Fibroblast of the conjunctiva (primary cell): Measurements from ENCODE around the gene KREMEN2.
"Not testable (repeated sequence)": the region's sequence is repeated elsewhere in the genome, so short reads cannot be mapped to it uniquely, and the experiment has no call there.

Source experiments
- DNase-seq: peaks from one replicate; pipeline ENCODE4 v3.0.0-alpha.2; 2010; ENCODE audit warnings: low read depth

The KREMEN2 gene

DNA sequence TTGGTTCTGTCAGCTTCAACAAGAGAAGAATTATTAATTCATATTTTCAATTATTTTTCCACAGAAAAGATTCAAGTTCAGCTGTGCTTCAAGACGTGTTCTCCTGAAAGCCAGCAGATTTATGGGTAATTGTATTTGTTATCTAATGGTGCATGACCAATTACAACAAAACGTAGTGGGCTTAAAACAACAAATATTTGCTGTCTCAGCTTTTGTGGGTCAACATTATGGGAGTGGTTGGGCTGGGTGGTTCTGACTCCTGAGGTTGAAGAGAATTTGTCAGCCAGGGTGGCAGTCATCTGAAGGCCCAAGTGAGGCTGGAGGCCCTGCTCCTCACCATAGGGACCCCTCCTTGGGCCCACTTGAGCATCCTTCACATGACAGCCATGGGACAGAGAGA lies 24.1 kb upstream of the KREMEN2 start:
- DNase-seq, result no peak

- no peak for DNase-seq
Measured at GRCh38 chr16:2942045-2942444, 22.0 kb upstream of the KREMEN2 start.

DNA sequence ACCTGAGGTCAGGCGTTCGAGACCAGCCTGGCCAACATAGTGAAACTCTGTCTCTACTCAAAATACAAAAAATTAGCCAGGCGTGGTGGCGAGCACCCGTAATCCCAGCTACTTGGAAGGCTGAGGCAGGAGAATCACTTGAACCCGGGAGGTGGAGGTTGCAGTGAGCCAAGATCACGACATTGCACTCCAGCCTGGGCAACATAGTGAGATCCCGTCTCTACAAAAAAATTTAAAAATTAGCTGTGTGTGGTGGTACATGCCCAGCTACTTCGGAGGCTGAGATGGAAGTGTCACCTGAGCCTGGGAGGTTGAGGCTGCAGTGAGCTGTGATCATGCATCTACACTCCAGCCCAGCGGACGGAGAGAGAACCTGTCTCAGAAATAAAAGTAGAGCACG lies 20.4 kb upstream of the KREMEN2 start:
- not testable (repeated sequence) for DNase-seq

DNA sequence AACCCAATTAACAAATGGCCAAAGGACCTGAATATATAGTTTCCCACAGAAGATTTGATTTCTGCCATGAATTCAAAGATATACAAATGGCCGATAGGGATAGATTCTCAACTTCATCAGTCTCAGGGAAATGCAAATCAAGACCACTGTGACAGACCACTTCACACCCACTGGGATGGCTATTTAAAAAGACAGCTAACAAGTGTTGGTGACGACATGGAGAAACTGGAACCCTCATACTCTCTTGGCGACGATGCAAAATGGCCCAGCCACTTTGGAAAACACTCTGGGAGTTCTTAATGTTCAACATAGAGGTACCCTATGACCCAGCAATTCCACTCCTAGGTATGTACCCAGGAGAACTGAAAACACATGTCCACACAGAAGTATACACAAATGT lies 17.4 kb upstream of the KREMEN2 start:
- no peak for DNase-seq

DNA sequence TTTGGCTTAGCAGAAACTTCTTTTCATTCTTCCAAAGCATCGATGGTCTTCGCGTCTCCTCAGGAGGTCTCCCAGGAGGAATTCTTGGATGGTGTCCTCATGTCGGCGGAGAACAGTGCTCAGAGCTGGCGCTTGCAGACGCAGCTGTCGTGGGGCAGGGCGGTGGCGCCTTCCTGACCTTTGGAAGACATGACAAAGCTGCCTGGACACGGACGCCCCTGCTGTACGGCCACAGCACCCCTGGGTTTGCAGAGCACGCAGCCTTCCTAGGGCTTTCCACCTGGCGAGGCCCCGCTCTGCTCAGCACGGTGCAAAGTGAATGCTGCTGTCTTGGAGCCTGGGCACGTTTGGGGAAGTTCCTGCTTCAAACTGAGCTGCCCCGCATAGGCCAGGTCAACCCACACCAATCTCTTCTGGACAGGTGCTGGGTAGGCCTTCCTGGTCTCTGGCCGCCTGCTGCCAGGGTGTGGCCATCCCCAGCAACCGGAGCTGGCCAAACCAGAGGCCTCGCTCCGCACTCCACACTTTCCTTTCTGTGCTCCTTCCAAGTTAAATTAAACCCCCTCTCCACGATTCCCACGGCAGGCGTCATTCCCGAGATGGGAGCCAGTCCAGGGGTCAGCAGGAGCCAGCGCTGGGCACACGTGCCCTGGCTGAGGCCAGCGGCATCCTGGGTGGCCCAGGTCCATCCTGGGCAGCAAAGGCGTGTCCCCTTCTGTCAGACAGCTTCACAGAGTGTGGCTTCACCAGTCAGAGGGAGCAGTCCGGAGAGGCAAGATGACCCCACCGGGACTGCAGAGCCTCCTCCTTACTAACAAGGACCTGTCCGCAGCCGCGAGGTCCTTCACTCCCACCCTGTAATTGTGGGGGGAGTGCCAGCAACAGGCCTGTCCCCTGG lies 15.0 kb upstream of the KREMEN2 start:
- no peak for DNase-seq

DNA sequence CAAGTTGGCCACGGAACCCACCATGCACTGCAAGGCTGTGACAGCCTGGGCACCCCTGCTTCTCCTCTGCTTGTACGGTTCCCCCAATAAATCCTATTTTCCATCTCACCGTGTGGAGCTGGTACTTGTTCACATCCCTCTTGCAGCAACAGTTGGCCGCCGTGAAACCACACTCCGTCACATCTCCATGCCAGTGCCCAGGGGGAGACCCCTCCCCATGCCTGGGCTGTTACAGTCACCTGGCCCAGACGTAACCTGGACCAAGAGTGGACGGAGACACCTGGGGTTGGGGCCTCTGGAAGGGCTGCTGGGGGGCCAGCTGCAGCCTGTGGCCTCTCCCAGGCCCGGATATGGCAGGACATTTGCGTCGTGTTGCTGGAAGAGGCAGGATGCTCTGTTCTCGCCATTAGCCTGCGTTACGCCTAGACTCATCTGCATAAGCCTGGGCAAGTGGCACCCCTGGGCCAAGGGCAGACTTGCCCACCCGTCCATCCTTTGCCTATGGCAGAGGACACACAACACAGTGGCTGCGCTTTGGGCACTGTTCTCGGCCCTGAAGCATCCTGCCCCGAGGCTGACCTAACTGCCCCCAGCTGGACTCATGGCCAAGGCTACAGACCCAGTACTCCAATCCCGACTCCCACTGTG lies 14.2 kb upstream of the KREMEN2 start:
- DNase-seq, result no peak

DNA sequence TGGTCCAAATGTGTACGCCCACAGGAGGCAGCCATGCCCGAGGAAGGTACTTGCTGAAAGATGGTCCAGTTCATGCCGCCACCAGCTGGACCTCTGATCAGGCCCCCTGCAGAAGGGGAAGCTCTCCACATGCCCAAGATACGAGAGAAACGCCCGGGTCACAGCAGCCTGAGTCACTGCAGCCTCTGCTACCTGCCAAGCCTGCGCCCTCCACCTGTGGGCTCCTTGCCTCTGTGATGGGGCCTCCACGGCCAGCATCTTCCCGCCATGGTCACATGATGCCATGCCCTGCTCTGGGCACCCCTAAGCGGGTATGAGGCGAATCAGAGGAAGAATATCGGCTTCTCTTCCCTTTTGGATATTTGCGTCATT lies 13.7 kb upstream of the KREMEN2 start:
- no peak for DNase-seq

GRCh38 chr16:2950773-2951172 lies 13.3 kb upstream of the KREMEN2 start:
- DNase-seq, result no peak

GRCh38 chr16:2952679-2953078 lies 11.4 kb upstream of the KREMEN2 start:
- no peak for DNase-seq

DNA sequence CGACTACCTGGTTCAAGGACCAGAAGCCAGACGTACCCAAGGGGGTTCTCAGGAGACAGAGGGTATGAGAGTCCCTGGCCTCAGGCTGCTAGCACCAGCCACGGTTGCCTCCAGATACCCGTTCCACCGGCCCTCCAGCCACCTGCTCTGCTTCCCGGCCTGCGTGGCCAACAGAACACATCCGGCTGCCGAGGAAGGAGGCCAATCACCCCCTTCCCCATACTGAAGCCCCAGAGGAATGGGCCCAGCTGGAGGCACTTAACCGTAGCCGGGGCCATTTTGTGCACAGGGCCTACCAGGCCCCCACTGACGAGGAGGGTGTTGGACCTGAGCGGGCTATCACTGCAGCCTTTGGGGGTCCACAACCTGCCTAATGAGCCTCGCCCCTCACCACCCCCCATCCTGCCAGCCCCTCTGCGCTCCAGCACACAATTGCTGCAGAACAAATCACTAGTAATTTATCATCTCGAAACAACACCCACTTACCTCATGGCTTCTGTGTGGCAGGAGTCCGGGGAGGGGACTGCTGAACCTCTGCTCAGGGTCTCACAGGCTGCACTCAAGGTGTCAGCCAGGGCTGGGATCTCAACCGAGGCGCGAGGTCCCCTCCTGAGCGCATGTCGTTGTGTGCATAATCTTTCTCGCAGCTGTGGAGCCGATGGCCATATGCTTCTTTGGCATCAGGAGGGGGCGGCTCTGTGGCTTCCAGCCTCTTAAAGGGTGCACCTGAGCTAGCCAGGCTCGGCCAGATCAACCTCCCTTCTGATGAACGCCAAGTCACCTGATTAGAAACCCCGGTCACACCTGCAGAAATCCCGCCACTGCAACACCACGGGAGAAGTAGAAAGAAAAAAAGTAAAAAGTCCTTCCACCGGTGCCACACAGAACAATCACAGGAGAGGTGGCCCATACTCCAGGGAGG lies 10.1 kb upstream of the KREMEN2 start:
- DNase-seq, result no peak

GRCh38 chr16:2954656-2955381 lies 9.3 kb upstream of the KREMEN2 start:
- no peak for DNase-seq

DNA sequence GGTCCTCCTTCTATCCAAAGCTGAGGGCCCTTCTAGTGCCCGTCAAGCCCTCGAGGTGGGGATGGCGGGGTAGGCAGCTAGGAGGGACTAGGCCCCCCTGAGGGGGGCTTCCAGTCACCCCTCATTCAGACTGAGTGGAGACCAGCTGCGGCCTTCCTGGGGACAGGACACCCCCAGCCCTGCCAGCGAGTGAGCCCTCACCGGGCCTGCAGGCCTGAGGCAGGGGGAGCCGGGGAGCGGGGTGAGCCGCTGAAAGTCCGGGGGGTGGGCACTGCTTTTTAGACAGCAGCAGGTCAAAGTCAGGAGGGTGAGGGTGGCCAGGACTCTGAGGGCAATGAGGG lies 8.7 kb upstream of the KREMEN2 start:
- DNase-seq, result no peak

- DNase-seq, result no peak
Measured at GRCh38 chr16:2955779-2956578, 8.1 kb upstream of the KREMEN2 start.

- DNase-seq, result no peak
Measured at GRCh38 chr16:2956579-2956956, 7.5 kb upstream of the KREMEN2 start.

- no peak for DNase-seq
Measured at GRCh38 chr16:2959206-2959605, 4.9 kb upstream of the KREMEN2 start.

GRCh38 chr16:2960183-2961010 lies 3.7 kb upstream of the KREMEN2 start:
- DNase-seq, result no peak

GRCh38 chr16:2962334-2963073 lies 1.6 kb upstream of the KREMEN2 start:
- no peak for DNase-seq

DNA sequence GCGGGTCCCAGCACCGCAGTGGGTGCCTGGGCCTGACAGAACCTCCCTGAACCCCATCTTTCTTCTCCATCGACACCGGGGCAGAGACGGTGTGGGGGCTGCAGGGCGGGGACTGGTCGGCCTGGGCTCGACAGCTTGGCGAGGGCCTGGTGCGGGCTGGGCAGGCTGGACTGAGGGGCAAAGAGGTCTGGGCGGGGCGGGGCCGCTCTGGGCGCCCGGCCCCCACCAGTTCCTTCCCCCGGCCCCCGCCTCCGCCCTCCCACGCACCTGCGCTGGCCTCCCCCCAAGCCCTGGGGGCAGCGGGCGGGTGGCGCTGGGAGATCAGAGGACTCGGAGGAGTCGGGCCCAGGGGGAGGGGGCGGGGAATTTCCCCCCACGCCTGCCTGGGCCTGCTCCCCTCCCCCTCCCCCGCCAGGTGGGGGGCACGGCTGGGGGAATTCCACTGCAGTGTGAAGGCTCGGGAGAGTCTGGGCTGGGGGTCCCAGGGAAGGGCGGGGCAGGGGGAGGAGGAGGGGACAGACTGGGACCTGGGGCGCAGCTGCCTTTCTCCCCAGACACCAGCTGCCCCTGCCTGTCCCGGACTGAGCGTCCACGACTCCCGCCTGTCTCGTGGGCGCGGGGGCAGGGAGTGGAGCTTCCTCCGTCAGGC lies 877 bp upstream of the KREMEN2 start:
- no peak for DNase-seq
